Stimulated activated naive CD4-positive, alpha-beta T cell treated with Interleukin-2 at 50 U/mL for 16 hours (primary cell): ENCODE measurements around the gene PRKG1.
"Not testable (repeated sequence)": the region's sequence is repeated elsewhere in the genome, so short reads cannot be mapped to it uniquely, and the experiment has no call there.

Experiments used
- DNase-seq: peaks from one replicate; lab custom pipeline; 2025; lab: John Stamatoyannopoulos, UW

PRKG1 gene

GRCh38 chr10:51656503-51656902 lies 582.2 kb downstream of the PRKG1 start:
- DNase-seq: no peak

- no peak for DNase-seq
These were observed 583.7 kb downstream of the PRKG1 start for GRCh38 chr10:51658000-51658399.

- DNase-seq: no peak
These were observed 585.1 kb downstream of the PRKG1 start for GRCh38 chr10:51659344-51659743.

GRCh38 chr10:51663086-51663485 lies 588.8 kb downstream of the PRKG1 start:
- no peak for DNase-seq

- DNase-seq: no peak
These were observed 592.2 kb downstream of the PRKG1 start for GRCh38 chr10:51666456-51666855.

GRCh38 chr10:51667678-51668335 lies 593.5 kb downstream of the PRKG1 start:
- no peak for DNase-seq

- no peak for DNase-seq
These were observed 594.0 kb downstream of the PRKG1 start for GRCh38 chr10:51668336-51668689.

- no peak for DNase-seq
These were observed 594.8 kb downstream of the PRKG1 start for GRCh38 chr10:51669041-51669440.

- no peak for DNase-seq
These were observed 597.8 kb downstream of the PRKG1 start for GRCh38 chr10:51672039-51672535.

GRCh38 chr10:51675088-51675487 lies 600.8 kb downstream of the PRKG1 start:
- DNase-seq: no peak

GRCh38 chr10:51679841-51680240 lies 605.6 kb downstream of the PRKG1 start:
- DNase-seq: no peak

GRCh38 chr10:51683031-51683691 lies 608.9 kb downstream of the PRKG1 start:
- DNase-seq: no peak

GRCh38 chr10:51685768-51686167 lies 611.5 kb downstream of the PRKG1 start:
- no peak for DNase-seq

- no peak for DNase-seq
These were observed 613.0 kb downstream of the PRKG1 start for GRCh38 chr10:51687296-51687695.

- not testable (repeated sequence) for DNase-seq
These were observed 614.5 kb downstream of the PRKG1 start for GRCh38 chr10:51688826-51689225.

GRCh38 chr10:51689536-51689935 lies 615.2 kb downstream of the PRKG1 start:
- no peak for DNase-seq

GRCh38 chr10:51691135-51691534 lies 616.8 kb downstream of the PRKG1 start:
- DNase-seq: no peak

GRCh38 chr10:51694086-51694768 lies 619.9 kb downstream of the PRKG1 start:
- DNase-seq: no peak

GRCh38 chr10:51696251-51696650 lies 622.0 kb downstream of the PRKG1 start:
- DNase-seq: no peak

- no peak for DNase-seq
These were observed 624.3 kb downstream of the PRKG1 start for GRCh38 chr10:51698473-51699063.

- DNase-seq: no peak
These were observed 624.8 kb downstream of the PRKG1 start for GRCh38 chr10:51699145-51699474.

- DNase-seq: peak; percentile 84
These were observed 625.4 kb downstream of the PRKG1 start, which contains the start of gene CSTF2T for GRCh38 chr10:51699475-51700227. Gene CSTF2T (minus strand): TSS chr10:51699595. CDS start chr10:51699549, 46 bp downstream.
